Measurements from ENCODE around the gene CCT2. TPM values are rescaled to one million over a fixed set of nuclear protein-coding genes. Genes with fewer than 3 reads are reported as not detected.

Gene CCT2
- total and polyA plus RNA-seq, 2 of the 4 experiments (the other 2 are of a cell fraction): 194 to 651 TPM

GRCh38 chr12:69545081-69545480, 40.2 kb upstream of the CCT2 start:
- H3K4me1 ChIP-seq (ENCODE audit: control insufficient read depth, insufficient read depth, low read length): peaks cover 7% of the 10 kb centered on the region
- ATAC-seq (ENCODE audit: low read depth) (no peak), DNase-seq (no peak)
- no peak overlapping the region for H3K56ac ChIP-seq (ENCODE audit: extremely low read depth, insufficient read depth, low read length)
- H2AK9ac ChIP-seq (replicated peaks; ENCODE audit: low read depth, low read length, poor library complexity): no peak overlapping the region
- H3K27me3 ChIP-seq (ENCODE audit: control insufficient read depth, insufficient read depth, low read length): no peaks in the 10 kb centered on the region
- CTCF ChIA-PET: interaction anchor here (0.6 kb wide), 1 partner anchor 160 kb away, joined by 3 read pairs; no protein-coding TSS in a partner anchor
- H3K36me3 ChIP-seq (ENCODE audit: control insufficient read depth, insufficient read depth, low read length): peaks cover 3% of the 10 kb centered on the region; the same call in 1 of the 2 replicates
- no peak overlapping the region for H4K8ac ChIP-seq (ENCODE audit: low read depth in 2 of 2, low read length in 2 of 2)
- H3K4me2 ChIP-seq (ENCODE audit: low read depth, low read length): no peak overlapping the region
- POLR2A ChIA-PET (ENCODE audit: unreplicated experiment): no interaction called here
- no peak overlapping the region for H4K91ac ChIP-seq (ENCODE audit: insufficient read depth, low read depth, low read length)
- dilution Hi-C loops (cut with HindIII; ENCODE audit: low sequenced_read_pairs, unreplicated experiment): no loop called here
- intact Hi-C loops (cut with micrococcal nuclease): no loop called here
- H3K9me1 ChIP-seq (ENCODE audit: insufficient read depth, low read length): peaks cover 3% of the 10 kb centered on the region
- TF ChIP-seq SMC3 (IDR thresholded peaks at IDR 0.05; ENCODE audit: low read depth, low read length) (no peak), RFX5 (IDR thresholded peaks at IDR 0.05; ENCODE audit: low read depth, low read length) (no peak), MAFK (IDR thresholded peaks at IDR 0.05; ENCODE audit: low read depth, low read length) (no peak), NFE2L2 (IDR thresholded peaks at IDR 0.05; ENCODE audit: low read depth, low read length) (no peak), RCOR1 (IDR thresholded peaks at IDR 0.05; ENCODE audit: insufficient replicate concordance, low read length) (no peak), CTCF (conservative IDR thresholded peaks at IDR 0.05; ENCODE audit: low read depth, low read length) (no peak), BHLHE40 (IDR thresholded peaks at IDR 0.05; ENCODE audit: low read depth, low read length) (no peak), FOS (IDR thresholded peaks at IDR 0.05; ENCODE audit: low read depth, low read length) (no peak), MAZ (IDR thresholded peaks at IDR 0.05; ENCODE audit: borderline replicate concordance, low read depth, low read length) (no peak), POLR2A (IDR thresholded peaks at IDR 0.05; ENCODE audit: low read depth, low read length) (no peak), USF2 (IDR thresholded peaks at IDR 0.05; ENCODE audit: low read depth, low read length) (no peak), CEBPB (IDR thresholded peaks at IDR 0.05; ENCODE audit: low read depth, low read length) (no peak)
- peaks cover 16 to 53% of the 10 kb centered on the region in 2 experiments for H3K79me1 ChIP-seq (ENCODE audit: low read depth in 1 of 2, low read length in 2 of 2)
- no peak overlapping the region for H2AK5ac ChIP-seq (ENCODE audit: low read depth, low read length)
- H2BK120ac ChIP-seq (ENCODE audit: low read depth, low read length): no peak overlapping the region
- no peak overlapping the region for H3K27ac ChIP-seq (ENCODE audit: insufficient read depth, low read length)
- BruUV-seq (replicated peaks): no TSS peak
- H3K9ac ChIP-seq (ENCODE audit: low read depth, low read length): no peak overlapping the region
- H3K14ac ChIP-seq (replicated peaks; ENCODE audit: low read depth, low read length): no peak overlapping the region
- H3K9me3 ChIP-seq (ENCODE audit: control insufficient read depth, insufficient read depth, low read length): peaks cover 2% of the 10 kb centered on the region; the same call in 1 of the 2 replicates
- H2BK15ac ChIP-seq (ENCODE audit: low read depth, low read length): no peak overlapping the region
- no CpG with 5 or more reads among the region's 1 CpG for WGBS, 2 experiments (ENCODE audit: extremely low coverage in 2 of 2, insufficient read length in 1 of 2)
- peaks cover 4% of the 10 kb centered on the region; the same call in 1 of the 2 replicates for H4K20me1 ChIP-seq (ENCODE audit: insufficient read depth, low read length)
- no peak overlapping the region for H2BK5ac ChIP-seq (ENCODE audit: low read depth, low read length, poor library complexity, severe bottlenecking)
- in situ Hi-C loops (cut with MboI; ENCODE audit: low sequenced_read_pairs): no loop called here
- no peak overlapping the region for H3K4me3 ChIP-seq (ENCODE audit: insufficient read depth, low read depth, low read length)
- no peak overlapping the region for H3K23ac ChIP-seq (ENCODE audit: low read depth, low read length)
- H3K18ac ChIP-seq (ENCODE audit: low read depth, low read length): no peak overlapping the region
- no peak overlapping the region for H2AFZ ChIP-seq (replicated peaks; ENCODE audit: low read length, poor library complexity)
- H3K4ac ChIP-seq (ENCODE audit: low read depth, low read length): no peak overlapping the region
- no peak overlapping the region for H4K5ac ChIP-seq (ENCODE audit: low read depth, low read length)
- no peak overlapping the region for H2BK20ac ChIP-seq (ENCODE audit: low read depth, low read length)
